ENCODE results near the gene SDK1.

GRCh38 chr7:4166807-4167206, 865.8 kb downstream of the SDK1 start:
- no peak for TF ChIP-seq CTCF (IDR thresholded peaks at IDR 0.05)
- TF ChIP-seq ZNF121 (CRISPR knock-in tag; IDR thresholded peaks at IDR 0.05): no peak
- no peak for TF ChIP-seq AR (CRISPR knock-in tag; IDR thresholded peaks at IDR 0.05)

Measured in WTC11 (cell line).